ENCODE measurements around the gene TXLNA. TPM values are rescaled to one million over a fixed set of nuclear protein-coding genes. Genes with fewer than 3 reads are reported as not detected.

Gene TXLNA
- total and polyA plus RNA-seq, 2 donors: 33.0 to 42.8 TPM

DNA sequence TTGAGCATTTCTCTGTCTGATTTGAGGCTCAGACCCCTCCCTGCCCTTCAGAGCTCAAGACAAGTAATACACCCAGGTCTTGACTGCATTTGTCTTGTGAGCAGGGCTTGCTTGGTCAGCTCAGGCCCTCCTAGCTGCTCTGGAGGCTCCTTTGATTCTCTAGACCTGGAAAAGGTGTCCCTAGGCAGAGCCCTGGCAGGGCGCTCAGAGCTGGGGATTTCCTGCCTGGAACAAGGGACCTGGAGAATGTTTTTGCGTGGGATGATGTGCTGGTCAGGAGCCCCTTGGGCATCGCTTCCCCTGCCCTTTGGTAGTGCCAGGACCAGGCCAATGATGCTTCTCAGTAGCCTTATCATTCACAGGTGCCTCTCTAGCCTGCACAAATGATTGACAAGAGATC lies 16.1 kb downstream of the TXLNA start:
- H3K36me3 ChIP-seq (ENCODE audit: insufficient read depth): peaks cover 7% of the 10 kb centered on the region
- H3K4me3 ChIP-seq (ENCODE audit: low read depth, low read length): no peak overlapping the region
- 86% methylated on average over 3 of the region's 3 CpGs for WGBS
- no peaks in the 10 kb centered on the region for H3K4me1 ChIP-seq (ENCODE audit: insufficient read depth)
- no peak for DNase-seq (ENCODE audit: extremely low spot score)
- no peak overlapping the region for H3K27ac ChIP-seq (ENCODE audit: low read depth)

DNA sequence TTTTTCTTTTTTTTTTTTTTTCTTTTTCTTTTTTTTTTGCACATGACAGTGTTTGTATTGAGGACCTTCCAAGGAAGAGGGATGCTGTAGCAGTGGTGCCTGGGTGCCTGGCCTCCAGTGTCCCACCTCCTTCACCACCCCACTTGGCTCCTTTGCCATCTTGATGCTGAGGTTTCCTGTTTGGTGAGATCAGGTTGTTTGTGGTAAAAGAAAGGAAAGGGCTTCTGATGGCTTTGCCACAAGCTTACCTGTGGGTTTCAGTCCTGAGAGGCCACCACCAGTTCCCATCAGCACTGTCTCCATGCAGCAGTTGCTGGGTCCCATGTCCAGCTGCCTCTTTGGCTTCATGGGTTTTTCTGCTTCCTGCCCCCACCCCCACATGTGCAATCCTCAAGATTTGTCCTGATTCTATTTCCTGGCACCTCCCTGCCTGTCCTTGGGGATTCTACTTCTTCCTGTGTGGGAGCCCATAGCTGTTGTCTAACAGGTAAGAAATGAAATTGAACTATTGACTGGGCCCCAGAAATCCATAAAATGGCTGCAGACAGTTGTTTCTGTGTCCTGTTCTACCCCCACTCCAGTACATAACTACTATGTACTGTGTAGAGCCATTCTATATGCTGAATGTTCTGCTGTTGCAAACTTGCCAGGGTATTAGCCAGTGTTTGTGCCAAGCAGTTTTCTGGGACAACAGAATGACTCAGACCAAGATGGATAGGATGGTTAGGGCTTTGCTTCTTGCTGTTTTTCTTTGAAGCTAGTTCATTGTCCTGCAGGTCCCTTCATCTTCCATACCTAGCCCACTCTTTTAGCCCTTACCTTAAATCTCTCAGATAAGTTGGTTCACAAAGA lies 16.7 kb downstream of the TXLNA start:
- H3K36me3 ChIP-seq (ENCODE audit: insufficient read depth): peaks cover 7% of the 10 kb centered on the region
- no peak for DNase-seq (ENCODE audit: extremely low spot score)
- H3K4me1 ChIP-seq (ENCODE audit: insufficient read depth): no peaks in the 10 kb centered on the region
- H3K4me3 ChIP-seq (ENCODE audit: low read depth, low read length): no peak overlapping the region
- H3K27ac ChIP-seq (ENCODE audit: low read depth): no peak overlapping the region

DNA sequence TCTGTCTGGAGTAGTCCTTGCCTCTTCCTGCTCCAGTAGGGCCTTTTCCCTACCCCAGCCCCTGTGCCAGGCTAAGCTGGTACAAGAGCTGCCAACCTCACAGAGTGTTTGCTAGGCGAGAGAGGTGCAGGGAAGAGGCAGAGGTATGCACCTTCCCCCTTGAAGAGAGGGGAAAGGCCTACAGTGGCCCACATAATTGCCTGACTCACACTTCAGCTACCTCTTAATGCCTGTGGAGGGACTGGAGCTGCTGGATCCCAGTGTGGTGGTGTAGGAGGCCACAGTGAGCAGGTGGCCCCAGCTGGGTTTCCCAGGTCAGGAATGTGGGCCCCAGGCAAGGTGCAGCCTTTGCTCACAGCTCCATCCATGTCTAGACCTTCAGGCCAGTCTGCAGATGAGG lies 17.6 kb downstream of the TXLNA start:
- H3K4me3 ChIP-seq (ENCODE audit: low read depth, low read length): no peak overlapping the region
- WGBS: 87% methylated on average over 1 of the region's 1 CpG
- DNase-seq (ENCODE audit: extremely low spot score): no peak
- H3K27ac ChIP-seq (ENCODE audit: low read depth): no peak overlapping the region
- no peaks in the 10 kb centered on the region for H3K4me1 ChIP-seq (ENCODE audit: insufficient read depth)
- H3K36me3 ChIP-seq (ENCODE audit: insufficient read depth): peaks cover 7% of the 10 kb centered on the region

DNA sequence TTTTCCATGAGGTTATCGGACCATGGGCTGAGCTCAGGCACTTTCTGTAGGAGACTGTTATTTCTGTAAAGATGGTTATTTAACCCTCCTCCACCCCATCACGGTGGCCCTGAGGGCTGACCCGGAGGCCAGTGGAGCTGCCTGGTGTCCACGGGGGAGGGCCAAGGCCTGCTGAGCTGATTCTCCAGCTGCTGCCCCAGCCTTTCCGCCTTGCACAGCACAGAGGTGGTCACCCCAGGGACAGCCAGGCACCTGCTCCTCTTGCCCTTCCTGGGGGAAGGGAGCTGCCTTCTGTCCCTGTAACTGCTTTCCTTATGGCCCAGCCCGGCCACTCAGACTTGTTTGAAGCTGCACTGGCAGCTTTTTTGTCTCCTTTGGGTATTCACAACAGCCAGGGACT lies 18.4 kb downstream of the TXLNA start:
- Histone ChIP-seq H3K36me3 (ENCODE audit: insufficient read depth) (peaks cover 2% of the 10 kb centered on the region), H3K27ac (ENCODE audit: low read depth) (no peak overlapping the region), H3K4me1 (ENCODE audit: insufficient read depth) (no peaks in the 10 kb centered on the region), H3K4me3 (ENCODE audit: low read depth, low read length) (no peak overlapping the region)
- DNase-seq (ENCODE audit: extremely low spot score): no peak
- WGBS: 66% methylated on average over 6 of the region's 6 CpGs

DNA sequence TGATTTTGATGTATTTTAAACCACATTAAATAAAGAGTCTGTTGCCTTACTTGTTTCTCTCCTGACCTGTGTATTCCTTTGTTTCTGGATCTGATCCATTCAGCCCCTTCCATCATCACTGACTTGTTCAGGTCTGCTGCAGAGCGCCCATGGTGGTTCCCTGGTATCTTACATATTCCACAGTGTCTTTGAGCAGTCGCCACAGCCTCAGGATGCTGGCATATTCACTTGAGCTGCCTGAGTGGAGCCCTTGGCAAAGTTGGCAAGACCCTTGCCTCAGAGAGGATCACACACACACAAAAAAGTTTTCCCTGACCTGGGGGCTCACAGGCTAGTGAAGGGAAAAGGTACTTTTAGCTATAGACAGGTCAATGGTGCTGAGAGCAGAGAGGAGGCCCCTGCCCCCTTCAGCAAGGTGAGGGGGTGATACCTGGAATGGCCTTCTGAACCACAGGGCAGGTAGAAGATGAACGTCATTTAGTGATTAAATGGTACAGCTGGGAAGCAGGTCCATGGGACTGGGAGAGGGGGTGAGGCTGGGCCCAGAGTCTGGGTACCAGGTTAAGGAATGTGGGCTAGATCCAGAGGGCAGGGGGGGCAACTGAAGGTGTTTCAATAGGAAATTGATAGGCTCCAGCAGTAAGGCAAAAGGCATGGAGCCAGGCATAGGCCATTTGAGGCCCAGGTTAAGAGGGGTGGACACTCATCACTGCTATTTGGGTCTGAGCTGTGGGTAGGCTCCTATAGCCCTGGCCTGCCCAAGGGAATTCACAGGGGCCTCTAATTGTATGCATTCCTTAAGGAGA lies 19.0 kb downstream of the TXLNA start:
- H3K27ac ChIP-seq (ENCODE audit: low read depth): no peak overlapping the region
- WGBS: 89% methylated on average over 3 of the region's 3 CpGs
- H3K4me3 ChIP-seq (ENCODE audit: low read depth, low read length): no peak overlapping the region

DNA sequence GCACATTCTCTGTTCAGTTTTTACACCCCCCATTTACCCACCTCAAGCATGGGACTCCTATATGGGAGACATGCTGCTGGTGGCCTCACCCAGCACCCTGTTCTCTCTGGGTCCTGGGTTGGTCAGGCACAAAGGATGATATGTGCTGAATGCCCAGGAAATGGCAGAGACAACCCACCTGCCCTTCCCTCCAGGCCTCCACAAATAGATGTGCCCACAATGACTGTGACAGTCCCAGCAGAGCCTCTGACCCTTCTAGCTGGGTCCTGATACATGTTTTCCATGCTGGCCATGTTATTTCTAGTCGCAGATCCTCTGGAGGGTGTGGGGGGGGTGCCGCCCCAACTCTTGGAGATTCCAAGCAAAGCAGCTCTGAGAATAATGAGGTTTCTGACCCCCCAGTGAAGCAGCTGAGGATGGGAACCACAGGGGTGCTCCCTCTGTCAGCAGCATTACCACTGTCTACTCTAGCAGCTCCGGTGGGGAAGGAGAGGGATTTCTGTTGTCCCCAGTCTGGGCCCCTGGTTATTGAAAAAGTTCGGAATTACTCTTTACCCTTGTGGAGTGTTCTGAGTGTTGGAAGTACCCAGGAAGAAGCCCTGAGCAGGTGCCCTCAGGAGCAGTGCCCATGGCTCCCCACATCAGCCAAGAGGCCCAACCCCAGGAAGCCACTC lies 19.7 kb downstream of the TXLNA start:
- peaks cover 2% of the 10 kb centered on the region for H3K36me3 ChIP-seq (ENCODE audit: insufficient read depth)
- H3K27ac ChIP-seq (ENCODE audit: low read depth): no peak overlapping the region
- 51% methylated on average over 4 of the region's 4 CpGs for WGBS
- H3K4me3 ChIP-seq (ENCODE audit: low read depth, low read length): no peak overlapping the region
- no peaks in the 10 kb centered on the region for H3K4me1 ChIP-seq (ENCODE audit: insufficient read depth)
- no peak for DNase-seq (ENCODE audit: extremely low spot score)

More for the DNA sequence above, 19.0 kb downstream of the TXLNA start:
- Histone ChIP-seq H3K4me1 (ENCODE audit: insufficient read depth) (no peaks in the 10 kb centered on the region), H3K36me3 (ENCODE audit: insufficient read depth) (peaks cover 2% of the 10 kb centered on the region)
- no peak for DNase-seq (ENCODE audit: extremely low spot score)

DNA sequence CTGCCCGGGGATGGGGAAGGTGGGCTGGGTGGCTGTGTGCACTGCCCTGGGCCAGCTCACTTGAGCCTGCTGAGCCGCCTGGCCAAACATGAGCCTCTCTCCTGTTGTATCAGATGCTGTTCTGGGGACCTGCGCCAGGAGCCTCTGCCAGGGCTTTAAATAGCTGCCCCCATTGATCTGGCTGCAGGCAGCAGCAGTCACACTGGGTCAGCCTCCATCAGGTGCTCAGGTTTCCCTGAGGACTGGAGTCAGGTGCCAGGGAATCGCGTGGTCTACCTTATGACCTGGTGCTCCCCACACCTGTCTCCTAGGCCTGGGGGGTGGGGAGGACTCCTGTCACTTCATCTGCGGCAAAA lies 20.2 kb downstream of the TXLNA start:
- no peak for DNase-seq (ENCODE audit: extremely low spot score)
- no peak overlapping the region for H3K27ac ChIP-seq (ENCODE audit: low read depth)
- H3K4me3 ChIP-seq (ENCODE audit: low read depth, low read length): no peak overlapping the region
- peaks cover 2% of the 10 kb centered on the region for H3K36me3 ChIP-seq (ENCODE audit: insufficient read depth)
- H3K4me1 ChIP-seq (ENCODE audit: insufficient read depth): no peaks in the 10 kb centered on the region
- WGBS: 27% methylated on average over 6 of the region's 6 CpGs

DNA sequence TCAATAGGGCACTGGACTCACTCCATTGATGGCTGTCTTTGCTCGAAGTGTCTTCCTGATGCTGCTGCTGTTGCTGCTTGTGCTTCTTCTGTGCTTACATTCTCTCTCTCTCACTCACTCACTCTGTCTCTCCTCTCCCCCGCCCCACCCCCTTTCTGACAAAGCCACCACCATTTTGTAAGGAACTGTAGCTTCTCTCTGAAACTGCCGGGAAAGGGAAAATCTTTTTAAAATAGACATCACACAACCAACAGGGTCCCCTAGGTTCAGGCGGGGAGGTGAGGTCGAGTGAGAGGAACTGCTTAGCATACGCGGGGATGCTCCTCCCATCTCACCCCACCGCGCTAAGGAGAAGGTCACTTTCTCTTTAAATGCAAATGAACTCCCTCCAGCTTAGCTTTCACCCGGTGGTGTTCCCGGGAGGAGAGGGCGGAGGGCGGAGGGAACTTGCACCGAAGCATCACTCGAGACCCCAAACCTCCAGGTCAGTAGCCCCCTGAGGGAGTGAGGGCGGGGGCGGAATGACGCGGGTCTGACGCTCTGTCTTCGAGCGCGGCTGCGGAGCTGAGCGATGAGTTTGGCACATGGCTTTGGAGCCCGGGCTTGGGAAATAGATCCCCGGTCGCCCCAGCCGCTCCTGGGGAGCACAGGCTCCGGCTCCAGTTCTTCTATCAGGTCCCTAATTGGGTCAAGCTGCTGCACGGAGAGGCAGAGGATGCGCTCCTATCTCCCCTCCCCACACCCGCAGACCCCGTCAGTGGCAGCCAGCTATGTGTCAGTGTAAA lies 20.9 kb downstream of the TXLNA start, which contains the start of gene CCDC28B:
TSS of gene CCDC28B (plus strand) at position 370 of the 785 bp plus-strand sequence. CDS start 1,341 bp downstream, outside the sequence.
- Histone ChIP-seq H3K27ac (ENCODE audit: low read depth) (peak within 1 kb of the TSS; percentile 14), H3K36me3 (ENCODE audit: insufficient read depth) (no peaks in the 10 kb centered on the region), H3K4me3 (ENCODE audit: low read depth, low read length) (peak within 1 kb of the TSS; percentile 43), H3K4me1 (ENCODE audit: insufficient read depth) (no peaks in the 10 kb centered on the region)
- under 1% methylated on average over 34 of the region's 34 CpGs for WGBS
- DNase-seq (ENCODE audit: extremely low spot score): peak; percentile 72

DNA sequence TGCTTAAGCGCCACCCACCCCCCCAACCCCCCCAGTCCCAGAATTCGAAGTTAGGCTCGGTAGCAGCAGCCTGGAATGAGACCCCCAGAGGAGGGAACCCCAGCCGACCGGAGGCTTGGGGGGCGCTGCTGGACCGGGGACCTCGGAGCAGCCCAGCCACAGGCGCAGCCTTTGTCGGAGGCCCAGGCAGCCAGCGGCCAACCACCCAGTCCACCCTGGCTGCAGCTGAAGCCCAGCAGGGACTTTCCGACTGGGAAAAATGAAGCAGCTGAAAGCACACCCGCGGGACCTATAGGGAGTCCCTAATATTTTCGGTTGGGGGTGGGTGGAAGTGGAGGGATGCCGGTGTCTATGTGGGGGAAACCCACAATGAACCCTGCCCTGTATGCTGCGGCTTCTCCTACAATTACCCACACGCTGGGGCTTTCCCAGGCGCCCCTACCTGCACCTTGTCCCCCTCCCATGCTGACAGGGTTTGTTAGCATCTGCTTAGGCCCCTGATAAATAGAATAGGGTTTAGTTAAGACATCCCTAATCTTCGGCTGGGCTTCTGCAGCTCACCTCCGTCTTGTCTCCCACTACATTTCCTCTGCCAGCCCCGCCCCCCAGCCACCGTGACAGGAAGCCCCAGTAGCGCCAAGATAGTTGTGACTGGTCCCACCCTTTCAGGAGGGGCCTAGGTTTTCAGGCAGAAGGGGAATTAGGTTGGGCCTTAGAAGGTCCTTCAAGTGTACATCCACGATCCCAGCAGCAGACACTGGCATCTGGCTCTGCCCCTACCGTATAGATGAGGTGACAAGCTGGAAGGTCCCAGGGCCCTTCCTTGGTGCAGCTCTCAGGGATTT lies 21.8 kb downstream of the TXLNA start:
- Histone ChIP-seq H3K36me3 (ENCODE audit: insufficient read depth) (no peaks in the 10 kb centered on the region), H3K4me3 (ENCODE audit: low read depth, low read length) (peak overlapping the region; percentile 43), H3K4me1 (ENCODE audit: insufficient read depth) (no peaks in the 10 kb centered on the region), H3K27ac (ENCODE audit: low read depth) (no peak overlapping the region)
- DNase-seq (ENCODE audit: extremely low spot score): no peak
- 1% methylated on average over 26 of the region's 26 CpGs for WGBS

DNA sequence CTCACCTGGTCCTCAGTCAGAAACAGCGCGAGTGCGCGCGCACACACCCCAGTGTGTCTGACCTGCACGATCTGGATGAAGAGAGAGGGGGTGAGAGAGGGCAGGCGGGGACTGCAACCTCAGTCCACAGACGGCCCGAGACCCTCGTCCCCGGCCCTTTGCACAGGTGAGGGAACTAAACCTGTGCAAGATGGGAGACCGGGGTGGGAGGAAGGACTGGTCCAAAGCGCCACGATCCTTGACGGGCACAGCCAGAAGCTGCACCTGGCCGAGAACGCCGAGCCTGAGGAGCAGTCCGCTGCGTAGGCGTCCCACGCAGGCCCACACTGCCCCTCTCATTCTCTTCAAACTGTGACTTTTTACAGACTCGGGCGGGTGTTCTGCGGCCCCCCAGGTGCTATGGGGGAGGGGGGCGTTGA lies 25.5 kb downstream of the TXLNA start:
- DNase-seq (ENCODE audit: extremely low spot score): no peak
- Histone ChIP-seq H3K36me3 (ENCODE audit: insufficient read depth) (no peaks in the 10 kb centered on the region), H3K4me3 (ENCODE audit: low read depth, low read length) (peak overlapping the region; percentile 50), H3K27ac (ENCODE audit: low read depth) (no peak overlapping the region), H3K4me1 (ENCODE audit: insufficient read depth) (no peaks in the 10 kb centered on the region)
- WGBS: 26% methylated on average over 26 of the region's 26 CpGs

DNA sequence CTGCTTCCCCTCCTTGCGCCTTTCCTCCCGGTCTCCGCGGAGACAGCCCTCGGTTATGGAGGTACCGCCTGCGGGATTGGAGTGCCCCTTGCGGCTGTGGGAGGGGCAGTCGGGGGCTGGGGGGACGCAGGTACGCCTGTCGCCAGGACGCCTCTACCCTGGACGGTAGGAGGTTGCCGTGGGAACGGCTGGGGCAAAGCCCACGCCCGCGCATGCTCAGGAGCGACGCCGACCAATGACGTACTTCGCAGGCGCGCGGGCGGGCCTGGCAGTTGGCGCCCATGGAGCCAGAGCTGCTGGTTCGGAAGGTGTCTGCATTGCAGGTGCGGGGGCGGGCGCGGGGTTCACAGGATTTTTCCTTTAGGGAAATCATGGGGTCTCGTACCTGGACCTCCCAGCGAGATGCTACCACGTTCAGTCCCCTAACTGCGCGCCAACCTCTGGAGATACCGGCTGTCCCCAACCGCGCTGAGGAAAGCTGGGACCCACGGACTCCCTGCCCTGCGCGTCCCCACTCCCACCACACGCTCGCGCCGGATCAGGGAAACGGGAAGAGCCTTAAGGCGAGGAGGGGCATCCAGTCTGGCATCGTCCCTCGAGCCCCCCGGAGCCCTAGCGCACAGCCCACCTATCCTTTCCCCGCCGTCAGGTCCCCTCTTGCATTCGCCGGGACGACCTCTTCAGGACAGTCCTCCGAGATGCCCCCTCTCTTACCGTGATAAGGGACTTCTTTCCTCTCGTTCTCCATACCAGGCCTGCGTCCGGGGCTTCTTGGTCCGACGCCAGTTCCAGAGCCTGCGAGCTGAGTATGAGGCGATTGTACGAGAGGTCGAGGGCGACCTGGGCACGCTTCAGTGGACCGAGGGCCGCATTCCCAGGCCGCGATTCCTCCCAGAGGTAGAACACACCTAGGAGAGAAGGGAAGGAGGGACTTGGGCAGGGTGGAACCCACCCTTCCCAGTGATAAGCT lies 26.2 kb downstream of the TXLNA start, which contains the start of gene IQCC:
TSS of gene IQCC (plus strand) at position 271 of the 970 bp plus-strand sequence. CDS start at position 282, 11 bp downstream.
- H3K36me3 ChIP-seq (ENCODE audit: insufficient read depth): no peaks in the 10 kb centered on the region
- WGBS: 2% methylated on average over 77 of the region's 77 CpGs
- H3K27ac ChIP-seq (ENCODE audit: low read depth): no peak within 1 kb of the TSS
- peak; percentile 69 for DNase-seq (ENCODE audit: extremely low spot score)
- H3K4me3 ChIP-seq (ENCODE audit: low read depth, low read length): peak within 1 kb of the TSS; percentile 50
- no peaks in the 10 kb centered on the region for H3K4me1 ChIP-seq (ENCODE audit: insufficient read depth)
